Vagina (tissue), 2 donors: Measurements from ENCODE around the gene FGD2.

ENCODE experiments used
- POLR2AphosphoS5 ChIP-seq, 2 donors: sonication (generic); formaldehyde crosslinking; IDR thresholded peaks; one replicate each; pipeline ENCODE4 v1.9.0; 2017; ENCODE audit warnings: antibody characterized with exemption in 2 of 2, mild to moderate bottlenecking in 2 of 2, low read depth in 1 of 2; ENCODE audit not compliant: insufficient read depth in 1 of 2
- TF ChIP-seq, protein P1 (sequence below), 3 experiments: fragments of 450-650 bp in 2 of 3; fragments of 200-600 bp in 1 of 3; sonication (generic) in 1 of 3; IDR thresholded peaks; one replicate each; pipeline ENCODE4 v1.5.1; 2017 to 2019; ENCODE audit warnings: antibody characterized with exemption in 3 of 3, mild to moderate bottlenecking in 2 of 3, moderate library complexity in 2 of 3

- TF ChIP-seq, protein P1, sequence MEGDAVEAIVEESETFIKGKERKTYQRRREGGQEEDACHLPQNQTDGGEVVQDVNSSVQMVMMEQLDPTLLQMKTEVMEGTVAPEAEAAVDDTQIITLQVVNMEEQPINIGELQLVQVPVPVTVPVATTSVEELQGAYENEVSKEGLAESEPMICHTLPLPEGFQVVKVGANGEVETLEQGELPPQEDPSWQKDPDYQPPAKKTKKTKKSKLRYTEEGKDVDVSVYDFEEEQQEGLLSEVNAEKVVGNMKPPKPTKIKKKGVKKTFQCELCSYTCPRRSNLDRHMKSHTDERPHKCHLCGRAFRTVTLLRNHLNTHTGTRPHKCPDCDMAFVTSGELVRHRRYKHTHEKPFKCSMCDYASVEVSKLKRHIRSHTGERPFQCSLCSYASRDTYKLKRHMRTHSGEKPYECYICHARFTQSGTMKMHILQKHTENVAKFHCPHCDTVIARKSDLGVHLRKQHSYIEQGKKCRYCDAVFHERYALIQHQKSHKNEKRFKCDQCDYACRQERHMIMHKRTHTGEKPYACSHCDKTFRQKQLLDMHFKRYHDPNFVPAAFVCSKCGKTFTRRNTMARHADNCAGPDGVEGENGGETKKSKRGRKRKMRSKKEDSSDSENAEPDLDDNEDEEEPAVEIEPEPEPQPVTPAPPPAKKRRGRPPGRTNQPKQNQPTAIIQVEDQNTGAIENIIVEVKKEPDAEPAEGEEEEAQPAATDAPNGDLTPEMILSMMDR (IDR thresholded peaks at IDR 0.05) = no peak
- no peak for TF ChIP-seq POLR2AphosphoS5 (IDR thresholded peaks at IDR 0.05; ENCODE audit: insufficient read depth in 1 of 2, low read depth in 1 of 2)
Observed at GRCh38 chr6:36971921-36972673, 33.4 kb upstream of the FGD2 start.
